Measurements from ENCODE around the gene SLC1A1.

Gene SLC1A1

GRCh38 chr9:4461437-4461836, 28.8 kb upstream of the SLC1A1 start:
- no peak overlapping the region for H3K27ac ChIP-seq (ENCODE audit: low read length)
- TF ChIP-seq CTCF (IDR thresholded peaks at IDR 0.05; ENCODE audit: borderline replicate concordance, extremely low read depth, low read length, poor library complexity, severe bottlenecking) (no peak), EZH2 (IDR thresholded peaks at IDR 0.05; ENCODE audit: borderline replicate concordance, low read depth, low read length, severe bottlenecking) (no peak)
- H4K20me1 ChIP-seq (ENCODE audit: insufficient read depth, low read length) = no peaks in the 10 kb centered on the region
- H3K79me2 ChIP-seq (ENCODE audit: insufficient read depth, low read length) = no peaks in the 10 kb centered on the region
- H3K9me3 ChIP-seq (ENCODE audit: insufficient read depth, low read length, severe bottlenecking) = no peaks in the 10 kb centered on the region
- no peak overlapping the region for H3K4me2 ChIP-seq (ENCODE audit: insufficient read depth, low read length)
- DNase-seq = no peak
- H3K27me3 ChIP-seq (ENCODE audit: insufficient read depth, low read length, poor library complexity) = no peaks in the 10 kb centered on the region
- no peaks in the 10 kb centered on the region for H3K4me1 ChIP-seq (ENCODE audit: insufficient read depth, low read length)
- no peak overlapping the region for H3K4me3 ChIP-seq (ENCODE audit: low read depth in 1 of 2, low read length in 2 of 2)
- no peak overlapping the region for H3K9ac ChIP-seq (ENCODE audit: low read depth, low read length)
- no peaks in the 10 kb centered on the region for H3K36me3 ChIP-seq (ENCODE audit: insufficient read depth, low read length)
- no peak overlapping the region for H2AFZ ChIP-seq (ENCODE audit: low read depth, low read length)
- ATAC-seq (ENCODE audit: insufficient read depth, low read depth) = no peak

- H3K9me3 ChIP-seq (ENCODE audit: insufficient read depth, low read length, severe bottlenecking) = no peaks in the 10 kb centered on the region
- no peak overlapping the region for H3K9ac ChIP-seq (ENCODE audit: low read depth, low read length)
- H3K27ac ChIP-seq (ENCODE audit: low read length) = no peak overlapping the region
- H3K79me2 ChIP-seq (ENCODE audit: insufficient read depth, low read length) = no peaks in the 10 kb centered on the region
- DNase-seq (no peak), ATAC-seq (ENCODE audit: insufficient read depth, low read depth) (no peak)
- no peaks in the 10 kb centered on the region for H3K4me1 ChIP-seq (ENCODE audit: insufficient read depth, low read length)
- no peak overlapping the region for H3K4me2 ChIP-seq (ENCODE audit: insufficient read depth, low read length)
- TF ChIP-seq CTCF (IDR thresholded peaks at IDR 0.05; ENCODE audit: borderline replicate concordance, extremely low read depth, low read length, poor library complexity, severe bottlenecking) = no peak
- H4K20me1 ChIP-seq (ENCODE audit: insufficient read depth, low read length) = no peaks in the 10 kb centered on the region
- H3K27me3 ChIP-seq (ENCODE audit: insufficient read depth, low read length, poor library complexity) = no peaks in the 10 kb centered on the region
- no peaks in the 10 kb centered on the region for H3K36me3 ChIP-seq (ENCODE audit: insufficient read depth, low read length)
- H3K4me3 ChIP-seq (ENCODE audit: low read depth in 1 of 2, low read length in 2 of 2) = no peak overlapping the region
- no peak overlapping the region for H2AFZ ChIP-seq (ENCODE audit: low read depth, low read length)
Measured at GRCh38 chr9:4463824-4464223, 26.4 kb upstream of the SLC1A1 start.

DNA sequence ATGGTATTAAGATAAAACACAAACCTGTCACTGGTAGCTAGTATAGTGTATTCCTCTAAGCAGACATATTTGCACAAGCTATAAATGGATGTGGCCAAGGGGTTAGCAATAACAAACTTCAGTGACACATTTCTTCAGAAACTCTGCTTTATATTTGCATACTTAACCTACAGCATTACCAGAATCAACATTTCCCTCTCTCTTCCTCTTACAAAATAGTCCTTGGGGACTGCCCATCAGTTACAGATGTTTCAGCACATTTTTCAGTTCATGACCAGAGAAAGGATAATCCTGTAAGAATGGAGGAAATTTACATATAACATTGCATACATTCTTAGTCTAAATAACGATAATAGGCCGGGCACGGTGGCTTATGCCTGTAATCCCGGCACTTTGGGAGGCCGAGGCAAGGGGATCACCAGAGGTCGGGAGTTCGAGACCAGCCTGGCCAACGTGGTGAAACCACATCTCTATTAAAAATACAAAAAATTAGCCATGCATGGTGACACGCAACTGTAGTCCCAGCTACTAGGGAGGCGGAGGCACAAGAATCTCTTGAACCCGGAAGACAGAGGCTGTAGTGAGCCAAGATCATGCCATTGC, 25.3 kb upstream of the SLC1A1 start:
- Histone ChIP-seq H3K27ac (ENCODE audit: low read length) (no peak overlapping the region), H3K36me3 (ENCODE audit: insufficient read depth, low read length) (no peaks in the 10 kb centered on the region), H3K27me3 (ENCODE audit: insufficient read depth, low read length, poor library complexity) (no peaks in the 10 kb centered on the region), H4K20me1 (ENCODE audit: insufficient read depth, low read length) (no peaks in the 10 kb centered on the region), H3K4me2 (ENCODE audit: insufficient read depth, low read length) (no peak overlapping the region), H2AFZ (ENCODE audit: low read depth, low read length) (no peak overlapping the region), H3K4me3 (ENCODE audit: low read depth in 1 of 2, low read length in 2 of 2) (no peak overlapping the region), H3K9ac (ENCODE audit: low read depth, low read length) (no peak overlapping the region), H3K9me3 (ENCODE audit: insufficient read depth, low read length, severe bottlenecking) (no peaks in the 10 kb centered on the region), H3K79me2 (ENCODE audit: insufficient read depth, low read length) (no peaks in the 10 kb centered on the region), H3K4me1 (ENCODE audit: insufficient read depth, low read length) (no peaks in the 10 kb centered on the region)
- DNase-seq (no peak), ATAC-seq (ENCODE audit: insufficient read depth, low read depth) (no peak)
- TF ChIP-seq CTCF (IDR thresholded peaks at IDR 0.05; ENCODE audit: borderline replicate concordance, extremely low read depth, low read length, poor library complexity, severe bottlenecking) (no peak), EZH2 (IDR thresholded peaks at IDR 0.05; ENCODE audit: borderline replicate concordance, low read depth, low read length, severe bottlenecking) (no peak)

DNA sequence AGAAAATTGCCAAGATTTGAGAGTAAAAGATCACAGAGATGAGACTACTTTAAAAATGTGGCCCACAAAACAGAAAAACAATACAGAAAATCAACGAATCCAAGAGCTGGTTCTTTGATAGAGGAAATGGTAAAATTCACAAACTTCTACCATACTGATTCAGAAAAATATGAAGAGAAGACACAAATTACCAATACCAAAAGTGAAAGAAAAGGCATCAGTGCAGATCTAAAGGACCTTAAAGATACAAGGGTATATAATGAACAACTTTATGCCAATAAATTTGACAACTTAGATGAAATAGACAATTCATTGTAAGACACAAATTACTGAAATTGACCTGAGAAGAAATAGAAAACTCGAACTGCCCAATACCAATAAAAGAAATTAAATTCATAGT, 24.4 kb upstream of the SLC1A1 start:
- Histone ChIP-seq H4K20me1 (ENCODE audit: insufficient read depth, low read length) (no peaks in the 10 kb centered on the region), H3K4me3 (ENCODE audit: low read depth in 1 of 2, low read length in 2 of 2) (no peak overlapping the region), H3K79me2 (ENCODE audit: insufficient read depth, low read length) (no peaks in the 10 kb centered on the region), H3K4me2 (ENCODE audit: insufficient read depth, low read length) (no peak overlapping the region), H3K9me3 (ENCODE audit: insufficient read depth, low read length, severe bottlenecking) (no peaks in the 10 kb centered on the region), H3K27ac (ENCODE audit: low read length) (no peak overlapping the region), H2AFZ (ENCODE audit: low read depth, low read length) (no peak overlapping the region), H3K4me1 (ENCODE audit: insufficient read depth, low read length) (no peaks in the 10 kb centered on the region), H3K27me3 (ENCODE audit: insufficient read depth, low read length, poor library complexity) (no peaks in the 10 kb centered on the region), H3K36me3 (ENCODE audit: insufficient read depth, low read length) (no peaks in the 10 kb centered on the region), H3K9ac (ENCODE audit: low read depth, low read length) (no peak overlapping the region)
- DNase-seq (no peak), ATAC-seq (ENCODE audit: insufficient read depth, low read depth) (no peak)
- TF ChIP-seq CTCF (IDR thresholded peaks at IDR 0.05; ENCODE audit: borderline replicate concordance, extremely low read depth, low read length, poor library complexity, severe bottlenecking) (no peak), EZH2 (IDR thresholded peaks at IDR 0.05; ENCODE audit: borderline replicate concordance, low read depth, low read length, severe bottlenecking) (no peak)
